ENCODE data around the gene PRPF31. TPM values are rescaled to one million over a fixed set of nuclear protein-coding genes. Genes with fewer than 3 reads are reported as not detected.
A peak's percentile ranks its signal among the peaks of the same experiment; 100 is the strongest.

Gene PRPF31
- total RNA-seq, 4 donors from 2014 or later: 51.6 to 67.1 (median 53.8) TPM

- peaks cover 5% of the 10 kb centered on the region for H3K27me3 ChIP-seq
- peak within 1 kb of the TSS; percentile 56 to 88 for H3K4me3 ChIP-seq
- ATAC-seq: peak; percentile 96
- H3K4me1 ChIP-seq: peaks cover 0 to 53% (median 38%) of the 10 kb centered on the region in 3 donors
- 0% methylated on average over 18 to 28 of the region's 72 CpGs for WGBS, 2 donors (ENCODE audit: low coverage in 1 of 2)
- H3K27ac ChIP-seq: peak within 1 kb of the TSS; percentile 89 to 99 (median 96)
- no peaks in the 10 kb centered on the region for H3K9me3 ChIP-seq
- TF ChIP-seq EP300 (IDR thresholded peaks at IDR 0.05) (no peak), CTCF (IDR thresholded peaks at IDR 0.05) (peak in 3 of 4 experiments; percentile 28 to 63 (median 42)), POLR2A (IDR thresholded peaks at IDR 0.05) (peak; percentile 61 to 64), POLR2AphosphoS5 (IDR thresholded peaks at IDR 0.05) (peak; percentile 85)
- H3K36me3 ChIP-seq: peaks cover 0 to 37% of the 10 kb centered on the region in 2 donors
These were observed 44.0 kb downstream of the PRPF31 start, which contains the start of gene LENG1 for GRCh38 chr19:54159352-54160181. TSS of gene LENG1 (minus strand) at chr19:54159721. CDS start at chr19:54159695, 26 bp downstream.

- Histone ChIP-seq H3K4me1 (peaks cover 0 to 57% (median 40%) of the 10 kb centered on the region in 3 donors), H3K4me3 (peak overlapping the region; percentile 52 to 56), H3K27me3 (peaks cover 11% of the 10 kb centered on the region), H3K36me3 (peaks cover 0 to 30% of the 10 kb centered on the region in 2 donors), H3K9me3 (no peaks in the 10 kb centered on the region), H3K27ac (peak overlapping the region; percentile 81 to 97 (median 91))
- no peak for ATAC-seq
- TF ChIP-seq EP300 (IDR thresholded peaks at IDR 0.05) (no peak), CTCF (IDR thresholded peaks at IDR 0.05) (no peak), POLR2A (IDR thresholded peaks at IDR 0.05) (peak; percentile 14 to 29), POLR2AphosphoS5 (IDR thresholded peaks at IDR 0.05) (no peak)
- 4% methylated on average over 7 of the region's 28 CpGs; no CpG with 5 or more reads in 1 of the 2 donors for WGBS, 2 donors (ENCODE audit: low coverage in 1 of 2)
These were observed 44.7 kb downstream of the PRPF31 start for GRCh38 chr19:54160182-54160811.

GRCh38 chr19:54160854-54161253 is 45.3 kb downstream of the PRPF31 start:
- H3K4me3 ChIP-seq: peak overlapping the region in 1 of 2 donors; percentile 56
- peak overlapping the region in 3 of 4 donors; percentile 89 to 97 (median 93) for H3K27ac ChIP-seq
- H3K27me3 ChIP-seq: peaks cover 16% of the 10 kb centered on the region
- ATAC-seq: no peak
- H3K36me3 ChIP-seq: peaks cover 0 to 24% of the 10 kb centered on the region in 2 donors
- 25 to 37% methylated on average over 9 to 12 of the region's 13 CpGs for WGBS, 2 donors (ENCODE audit: low coverage in 1 of 2)
- peaks cover 0 to 57% (median 40%) of the 10 kb centered on the region in 3 donors for H3K4me1 ChIP-seq
- TF ChIP-seq POLR2A (IDR thresholded peaks at IDR 0.05) (no peak), CTCF (IDR thresholded peaks at IDR 0.05) (no peak), POLR2AphosphoS5 (IDR thresholded peaks at IDR 0.05) (no peak), EP300 (IDR thresholded peaks at IDR 0.05) (no peak)
- no peaks in the 10 kb centered on the region for H3K9me3 ChIP-seq

- Histone ChIP-seq H3K4me3 (peak overlapping the region; percentile 10 to 50), H3K27me3 (peaks cover 31% of the 10 kb centered on the region), H3K4me1 (peaks cover 0 to 57% (median 40%) of the 10 kb centered on the region in 3 donors), H3K9me3 (no peaks in the 10 kb centered on the region), H3K36me3 (peaks cover 0 to 9% of the 10 kb centered on the region in 2 donors), H3K27ac (peak overlapping the region in 3 of 4 donors; percentile 75 to 97 (median 89))
- ATAC-seq: peak; percentile 50
- 0 to 3% methylated on average over 11 of the region's 35 CpGs for WGBS, 2 donors (ENCODE audit: low coverage in 1 of 2)
- TF ChIP-seq EP300 (IDR thresholded peaks at IDR 0.05) (no peak), POLR2AphosphoS5 (IDR thresholded peaks at IDR 0.05) (no peak), POLR2A (IDR thresholded peaks at IDR 0.05) (no peak), CTCF (IDR thresholded peaks at IDR 0.05) (no peak)
These were observed 46.8 kb downstream of the PRPF31 start for GRCh38 chr19:54162241-54162805.
